H54 (cell line): ENCODE results near the gene COX6A1.

ENCODE experiments used
- DNase-seq: peaks from one replicate; pipeline ENCODE4 v3.0.0; 2011; ENCODE audit warnings: low spot score, mixed read lengths; ENCODE audit not compliant: insufficient read length
- FAIRE-seq: peaks from 3 replicates; lab custom pipeline; 2011; peaks lifted over from hg19 to GRCh38; lab: Jason Lieb, UNC
- POLR2A ChIP-seq: IDR thresholded peaks from 2 replicates; pipeline ENCODE4 v1.6.1; 2011; ENCODE audit warnings: low read depth, mild to moderate bottlenecking, low read length

Gene COX6A1

GRCh38 chr12:120413901-120414695 is 23.8 kb upstream of the COX6A1 start:
- no peak for TF ChIP-seq POLR2A
- no peak for DNase-seq
- no peak for FAIRE-seq

- no peak for TF ChIP-seq POLR2A
- FAIRE-seq (no peak), DNase-seq (no peak)
Observed at GRCh38 chr12:120416490-120417216, 21.3 kb upstream of the COX6A1 start.

- TF ChIP-seq POLR2A, result no peak
- FAIRE-seq (no peak), DNase-seq (no peak)
Observed at GRCh38 chr12:120417917-120418580, 19.9 kb upstream of the COX6A1 start.

- no peak for DNase-seq
- no peak for TF ChIP-seq POLR2A
- no peak for FAIRE-seq
Observed at GRCh38 chr12:120421701-120422100, 16.2 kb upstream of the COX6A1 start.

- FAIRE-seq, result no peak
- no peak for TF ChIP-seq POLR2A
Observed at GRCh38 chr12:120422892-120423456, 14.9 kb upstream of the COX6A1 start.

GRCh38 chr12:120425797-120426196 is 12.1 kb upstream of the COX6A1 start:
- FAIRE-seq (no peak), DNase-seq (no peak)
- no peak for TF ChIP-seq POLR2A

More at GRCh38 chr12:120422892-120423456, 14.9 kb upstream of the COX6A1 start:
- DNase-seq, result no peak

GRCh38 chr12:120428597-120429229 is 9.2 kb upstream of the COX6A1 start:
- no peak for FAIRE-seq
- TF ChIP-seq POLR2A, result no peak

GRCh38 chr12:120429368-120429767 is 8.5 kb upstream of the COX6A1 start:
- no peak for FAIRE-seq
- no peak for DNase-seq

More at GRCh38 chr12:120428597-120429229, 9.2 kb upstream of the COX6A1 start:
- DNase-seq, result no peak

GRCh38 chr12:120432772-120433525 is 5.0 kb upstream of the COX6A1 start:
- FAIRE-seq, result no peak
- no peak for DNase-seq
- no peak for TF ChIP-seq POLR2A

More at GRCh38 chr12:120429368-120429767, 8.5 kb upstream of the COX6A1 start:
- no peak for TF ChIP-seq POLR2A

- DNase-seq, result no peak
- no peak for TF ChIP-seq POLR2A
- FAIRE-seq, result no peak
Observed at GRCh38 chr12:120438495-120439198, 734 bp downstream of the COX6A1 start.

- no peak for TF ChIP-seq POLR2A
- FAIRE-seq, result no peak
- DNase-seq, result no peak
Observed at GRCh38 chr12:120439646-120440247, 1.8 kb downstream of the COX6A1 start.

- no peak for TF ChIP-seq POLR2A
- DNase-seq (no peak), FAIRE-seq (no peak)
Observed at GRCh38 chr12:120444676-120445075, 6.8 kb downstream of the COX6A1 start.
